Transverse colon (tissue), 4 donors: ENCODE measurements around the gene B4GALT5.

ENCODE experiments used
- CTCF ChIP-seq, 5 experiments: fragments of 200-600 bp in 3 of 5; fragments of 450-650 bp in 2 of 5; sonication (generic) in 3 of 5; IDR thresholded peaks; 1 replicate in 2 of 5; 2 replicates in 3 of 5; pipeline ENCODE4 v1.5.1; 2016 to 2017; ENCODE audit warnings: antibody characterized with exemption in 5 of 5, inconsistent platforms in 3 of 5, mild to moderate bottlenecking in 2 of 5, moderate library complexity in 1 of 5
- POLR2AphosphoS5 ChIP-seq, 3 donors: sonication (generic); formaldehyde crosslinking; IDR thresholded peaks; one replicate each; pipeline ENCODE4 v1.6.1; 2016; ENCODE audit warnings: antibody characterized with exemption in 3 of 3

- TF ChIP-seq CTCF (IDR thresholded peaks at IDR 0.05) (no peak), POLR2AphosphoS5 (IDR thresholded peaks at IDR 0.05) (no peak)
Measured at GRCh38 chr20:49591217-49591865, 122.3 kb downstream of the B4GALT5 start.
